CD8-positive, alpha-beta memory T cell (primary cell): Measurements from ENCODE around the gene ZSCAN18. TPM values are rescaled to one million over a fixed set of nuclear protein-coding genes. Genes with fewer than 3 reads are reported as not detected.

Experiments used
- CTCF ChIA-PET: fragments of 350-600 bp; sonication (Branson Sonifier 250); formaldehyde crosslinking; loops from one replicate; lab custom pipeline; 2021; ENCODE audit warnings: antibody characterized with exemption; lab: Charles Lee
- POLR2A ChIA-PET: fragments of 350-600 bp; sonication (Branson Sonifier 250); formaldehyde crosslinking; loops from one replicate; lab custom pipeline; 2021; ENCODE audit warnings: antibody characterized with exemption; lab: Charles Lee
- DNase-seq, 5 donors: peaks; one replicate each; pipeline versions ENCODE4 v3.0.0 to v3.0.0-alpha.2; 2020 to 2022; ENCODE audit warnings: mixed read lengths in 1 of 5
- H3K27ac ChIP-seq: one replicate; pipeline ENCODE4 v1.7.0; 2013; ENCODE audit warnings: low read depth, mild to moderate bottlenecking, low read length, moderate library complexity
- H3K27me3 ChIP-seq: 2 replicates; pipeline ENCODE4 v1.7.0; 2013; ENCODE audit warnings: low read length, mild to moderate bottlenecking; ENCODE audit not compliant: insufficient read depth, poor library complexity, severe bottlenecking
- H3K36me3 ChIP-seq: 2 replicates; pipeline ENCODE4 v1.7.0; 2013; ENCODE audit warnings: mild to moderate bottlenecking, low read length, moderate library complexity; ENCODE audit not compliant: insufficient read depth
- H3K4me1 ChIP-seq: 2 replicates; pipeline ENCODE4 v1.7.0; 2013; ENCODE audit warnings: mild to moderate bottlenecking, low read length, moderate library complexity; ENCODE audit not compliant: insufficient read depth
- H3K4me3 ChIP-seq: 2 replicates; pipeline ENCODE4 v1.7.0; 2013; ENCODE audit warnings: mild to moderate bottlenecking, low read length
- H3K9me3 ChIP-seq: 2 replicates; pipeline ENCODE4 v1.7.0; 2013; ENCODE audit warnings: mild to moderate bottlenecking, low read length
- H3K27ac Mint-ChIP-seq, 8 donors: one replicate each; pipeline ENCODE4 v1.8.0; 2020 to 2021; ENCODE audit warnings: mixed read lengths in 8 of 8, mild to moderate bottlenecking in 6 of 8, inconsistent platforms in 3 of 8, moderate library complexity in 3 of 8
- H3K27me3 Mint-ChIP-seq, 2 donors: one replicate each; pipeline ENCODE4 v1.8.0; 2020 to 2021; ENCODE audit warnings: mixed read lengths in 2 of 2, mild to moderate bottlenecking in 1 of 2, moderate library complexity in 1 of 2
- H3K36me3 Mint-ChIP-seq, 3 donors: one replicate each; pipeline ENCODE4 v1.8.0; 2020 to 2021; ENCODE audit warnings: mixed read lengths in 3 of 3, inconsistent platforms in 1 of 3, mild to moderate bottlenecking in 1 of 3
- H3K4me1 Mint-ChIP-seq, 3 donors: one replicate each; pipeline ENCODE4 v1.8.0; 2020 to 2021; ENCODE audit warnings: mixed read lengths in 3 of 3, inconsistent platforms in 1 of 3, mild to moderate bottlenecking in 1 of 3
- H3K4me3 Mint-ChIP-seq, 7 donors: one replicate each; pipeline ENCODE4 v1.8.0; 2020 to 2021; ENCODE audit warnings: mixed read lengths in 7 of 7, mild to moderate bottlenecking in 6 of 7, moderate library complexity in 4 of 7, inconsistent platforms in 2 of 7
- H3K9me3 Mint-ChIP-seq, 5 donors: one replicate each; pipeline ENCODE4 v1.8.0; 2020 to 2022; ENCODE audit warnings: mixed read lengths in 5 of 5, mild to moderate bottlenecking in 3 of 5, moderate library complexity in 2 of 5, inconsistent platforms in 1 of 5
- polyA plus RNA-seq: library from polyadenylated mRNA; unstranded; fragments of 300-500 nt; fragmentation: Illumina TruSeq; gene quantifications from one replicate; pipeline ENCODE4 v1.2.3, GENCODE V29; 2021
- total RNA-seq, 2 experiments: library from RNA; stranded (reverse); gene quantifications; one replicate each; pipeline ENCODE4 v1.2.3, GENCODE V29; 2021

ZSCAN18 gene
- total and polyA plus RNA-seq, 3 experiments from 2014 or later: 21.4 to 24.0 (median 22.4) TPM

DNA sequence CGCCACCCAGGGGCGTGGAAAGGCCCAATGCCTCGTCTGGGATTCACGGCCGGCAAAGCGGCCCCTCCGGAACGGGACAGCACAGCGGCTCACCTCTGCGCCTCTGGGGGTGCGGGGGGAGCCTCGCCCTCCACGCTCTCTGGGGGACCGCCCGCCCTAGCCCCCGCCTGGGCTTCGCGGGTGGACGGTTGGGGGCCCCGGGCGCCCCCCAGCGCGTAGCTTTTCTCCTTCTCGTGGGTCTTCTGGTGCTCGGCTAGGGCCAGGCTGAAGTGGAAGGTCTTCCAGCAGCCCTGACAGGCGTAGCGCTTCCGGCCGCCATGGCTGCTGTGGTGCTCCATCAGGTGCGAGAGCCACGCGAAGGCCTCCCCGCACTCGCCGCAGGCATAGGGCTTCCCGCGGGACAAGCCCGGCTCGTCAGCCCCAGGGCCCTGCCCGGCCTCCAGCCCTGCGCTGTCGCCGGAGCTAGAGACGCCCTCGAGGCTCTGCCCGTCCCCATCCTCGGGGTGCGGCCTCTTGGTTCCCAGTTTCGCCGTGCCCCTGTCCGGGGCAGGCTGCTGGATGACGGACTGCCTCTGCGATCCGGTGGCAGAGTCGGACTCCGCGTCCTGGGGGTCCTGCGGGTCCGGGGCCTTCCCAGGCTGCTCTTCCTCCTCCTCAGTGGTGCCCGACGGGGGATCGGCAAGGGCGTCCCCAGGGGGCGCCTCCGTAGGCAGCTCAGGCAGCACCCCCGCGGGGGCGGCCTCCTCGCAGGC lies 13.3 kb downstream of the ZSCAN18 start:
- H3K4me3 Mint-ChIP-seq: no peak overlapping the region
- POLR2A ChIA-PET: no interaction called here
- peaks cover 0 to 28% (median 28%) of the 10 kb centered on the region in 3 donors for H3K36me3 Mint-ChIP-seq

DNA sequence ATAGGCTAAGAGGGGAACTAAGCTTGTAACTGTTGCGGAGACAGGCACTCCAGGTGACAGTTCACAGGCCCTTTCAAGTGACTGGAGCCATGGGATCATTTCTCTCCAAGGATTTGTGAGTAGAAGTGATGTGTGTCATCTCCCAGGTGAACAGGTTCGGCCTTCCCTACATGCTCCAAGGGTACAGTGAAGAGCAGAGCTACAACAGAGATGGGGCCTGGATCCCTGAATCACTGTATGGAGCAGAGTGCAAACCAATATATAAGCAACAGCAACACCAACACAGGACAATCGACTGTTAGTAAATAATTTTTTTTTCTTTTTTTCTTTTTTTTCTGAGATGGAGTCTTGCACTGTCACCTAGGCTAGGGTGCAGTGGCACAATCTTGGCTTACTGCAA lies 15.0 kb downstream of the ZSCAN18 start:
- Mint-ChIP-seq H3K4me3 (no peak overlapping the region), H3K36me3 (peaks cover 0 to 28% (median 27%) of the 10 kb centered on the region in 3 donors), H3K9me3 (peaks cover 17 to 59% (median 47%) of the 10 kb centered on the region in 5 donors), H3K27me3 (no peaks in the 10 kb centered on the region), H3K27ac (no peak overlapping the region), H3K4me1 (no peaks in the 10 kb centered on the region)
- CTCF ChIA-PET: no interaction called here
- Histone ChIP-seq H3K27ac (no peak overlapping the region), H3K27me3 (no peaks in the 10 kb centered on the region), H3K9me3 (peaks cover 20% of the 10 kb centered on the region), H3K4me3 (no peak overlapping the region), H3K4me1 (no peaks in the 10 kb centered on the region), H3K36me3 (no peaks in the 10 kb centered on the region)
- DNase-seq: no peak
- POLR2A ChIA-PET: no interaction called here

More for the DNA sequence above, 13.3 kb downstream of the ZSCAN18 start:
- Histone ChIP-seq H3K27me3 (no peaks in the 10 kb centered on the region), H3K4me1 (no peaks in the 10 kb centered on the region), H3K27ac (no peak overlapping the region), H3K4me3 (no peak overlapping the region), H3K9me3 (peaks cover 20% of the 10 kb centered on the region), H3K36me3 (no peaks in the 10 kb centered on the region)
- CTCF ChIA-PET: no interaction called here
- no peaks in the 10 kb centered on the region for H3K27me3 Mint-ChIP-seq
- H3K9me3 Mint-ChIP-seq: peaks cover 17 to 51% (median 45%) of the 10 kb centered on the region in 5 donors
- H3K4me1 Mint-ChIP-seq: no peaks in the 10 kb centered on the region
- DNase-seq: no peak
- H3K27ac Mint-ChIP-seq: no peak overlapping the region

- peaks cover 26 to 79% (median 63%) of the 10 kb centered on the region in 5 donors for H3K9me3 Mint-ChIP-seq
- Histone ChIP-seq H3K36me3 (no peaks in the 10 kb centered on the region), H3K27ac (no peak overlapping the region), H3K4me1 (no peaks in the 10 kb centered on the region), H3K27me3 (no peaks in the 10 kb centered on the region), H3K4me3 (no peak overlapping the region), H3K9me3 (peaks cover 20% of the 10 kb centered on the region)
- POLR2A ChIA-PET: no interaction called here
- H3K4me3 Mint-ChIP-seq: no peak overlapping the region
- no peak for DNase-seq
- no peaks in the 10 kb centered on the region for H3K27me3 Mint-ChIP-seq
- no peaks in the 10 kb centered on the region for H3K4me1 Mint-ChIP-seq
- H3K36me3 Mint-ChIP-seq: peaks cover 0 to 24% (median 18%) of the 10 kb centered on the region in 3 donors
- peak overlapping the region in 1 of 8 donors; percentile 55 for H3K27ac Mint-ChIP-seq
- CTCF ChIA-PET: no interaction called here
Observed at GRCh38 chr19:58079792-58080191, 18.2 kb downstream of the ZSCAN18 start.

DNA sequence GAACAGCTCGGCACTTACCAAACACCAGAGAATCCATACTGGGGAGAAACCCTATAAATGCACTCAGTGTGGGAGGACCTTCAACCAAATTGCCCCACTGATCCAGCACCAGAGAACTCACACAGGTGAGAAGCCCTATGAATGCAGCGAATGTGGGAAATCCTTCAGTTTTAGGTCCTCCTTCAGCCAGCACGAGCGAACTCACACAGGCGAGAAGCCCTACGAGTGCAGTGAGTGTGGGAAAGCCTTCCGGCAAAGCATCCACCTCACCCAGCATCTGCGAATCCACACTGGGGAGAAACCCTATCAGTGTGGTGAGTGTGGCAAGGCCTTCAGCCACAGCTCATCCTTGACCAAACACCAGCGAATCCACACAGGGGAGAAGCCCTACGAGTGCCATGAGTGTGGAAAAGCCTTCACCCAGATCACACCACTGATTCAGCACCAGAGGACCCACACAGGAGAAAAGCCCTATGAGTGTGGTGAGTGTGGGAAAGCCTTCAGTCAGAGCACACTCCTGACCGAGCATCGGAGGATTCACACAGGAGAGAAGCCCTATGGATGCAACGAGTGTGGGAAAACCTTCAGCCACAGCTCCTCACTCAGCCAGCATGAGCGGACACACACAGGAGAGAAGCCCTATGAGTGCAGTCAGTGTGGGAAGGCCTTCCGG lies 30.7 kb downstream of the ZSCAN18 start:
- no peaks in the 10 kb centered on the region for H3K27me3 Mint-ChIP-seq
- POLR2A ChIA-PET: no interaction called here
- Histone ChIP-seq H3K9me3 (peaks cover 35% of the 10 kb centered on the region), H3K4me1 (no peaks in the 10 kb centered on the region), H3K27me3 (no peaks in the 10 kb centered on the region), H3K4me3 (no peak overlapping the region), H3K27ac (no peak overlapping the region), H3K36me3 (no peaks in the 10 kb centered on the region)
- no peak for DNase-seq
- peaks cover 36 to 87% (median 71%) of the 10 kb centered on the region in 5 donors for H3K9me3 Mint-ChIP-seq
- H3K4me3 Mint-ChIP-seq: no peak overlapping the region
- no peak overlapping the region for H3K27ac Mint-ChIP-seq
- H3K4me1 Mint-ChIP-seq: no peaks in the 10 kb centered on the region
- peaks cover 3 to 38% (median 20%) of the 10 kb centered on the region in 3 donors for H3K36me3 Mint-ChIP-seq
- CTCF ChIA-PET: no interaction called here

DNA sequence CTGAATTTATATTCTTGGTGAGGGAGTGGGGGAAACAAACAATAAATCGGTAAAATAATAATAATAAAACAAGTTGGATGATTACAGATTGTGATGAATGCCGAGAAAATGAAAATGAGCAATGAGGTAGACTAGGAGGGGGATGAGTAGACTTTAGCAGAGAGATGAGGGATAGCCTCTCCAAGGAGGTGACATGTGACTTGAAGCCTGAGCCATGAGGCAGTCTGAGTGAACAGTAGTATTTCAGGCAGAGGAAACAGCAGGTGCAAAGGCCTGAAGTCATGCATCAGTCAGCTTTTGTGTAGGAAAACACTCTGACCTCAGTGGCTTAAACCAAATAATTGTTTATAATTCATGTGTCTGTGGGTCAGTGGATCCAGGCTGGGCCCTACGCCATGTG lies 34.3 kb downstream of the ZSCAN18 start:
- H3K4me1 Mint-ChIP-seq: peaks cover 0 to 3% (median 3%) of the 10 kb centered on the region in 3 donors
- H3K9me3 ChIP-seq: peaks cover 39% of the 10 kb centered on the region
- H3K36me3 Mint-ChIP-seq: peaks cover 0 to 33% (median 19%) of the 10 kb centered on the region in 3 donors
- no peaks in the 10 kb centered on the region for H3K4me1 ChIP-seq
- no peak overlapping the region for H3K4me3 ChIP-seq
- peaks cover 32 to 81% (median 71%) of the 10 kb centered on the region in 5 donors for H3K9me3 Mint-ChIP-seq
- H3K27me3 ChIP-seq: no peaks in the 10 kb centered on the region
- ChIA-PET POLR2A (no interaction called here), CTCF (no interaction called here)
- DNase-seq: no peak
- no peak overlapping the region for H3K4me3 Mint-ChIP-seq
- H3K27ac ChIP-seq: no peak overlapping the region
- H3K36me3 ChIP-seq: no peaks in the 10 kb centered on the region
- H3K27me3 Mint-ChIP-seq: peaks cover 3 to 5% of the 10 kb centered on the region in 2 donors
- no peak overlapping the region for H3K27ac Mint-ChIP-seq

- Mint-ChIP-seq H3K9me3 (peaks cover 19 to 77% (median 60%) of the 10 kb centered on the region in 5 donors), H3K36me3 (peaks cover 0 to 24% (median 23%) of the 10 kb centered on the region in 3 donors), H3K4me3 (peak overlapping the region in 2 of 7 donors; percentile 28 to 57), H3K27ac (no peak overlapping the region), H3K27me3 (peaks cover 18 to 20% of the 10 kb centered on the region in 2 donors), H3K4me1 (peaks cover 0 to 4% (median 3%) of the 10 kb centered on the region in 3 donors)
- H3K36me3 ChIP-seq: no peaks in the 10 kb centered on the region
- no peaks in the 10 kb centered on the region for H3K4me1 ChIP-seq
- no peak for DNase-seq
- peaks cover 16% of the 10 kb centered on the region for H3K9me3 ChIP-seq
- ChIA-PET POLR2A (no interaction called here), CTCF (no interaction called here)
- H3K27ac ChIP-seq: no peak overlapping the region
- H3K4me3 ChIP-seq: no peak overlapping the region
- no peaks in the 10 kb centered on the region for H3K27me3 ChIP-seq
Observed at GRCh38 chr19:58060231-58060630, 37.8 kb downstream of the ZSCAN18 start.

GRCh38 chr19:58059671-58060078 lies 38.4 kb downstream of the ZSCAN18 start:
- POLR2A ChIA-PET: no interaction called here
- peaks cover 19 to 24% of the 10 kb centered on the region in 2 donors for H3K27me3 Mint-ChIP-seq
- Histone ChIP-seq H3K4me1 (no peaks in the 10 kb centered on the region), H3K9me3 (peaks cover 13% of the 10 kb centered on the region), H3K27ac (no peak overlapping the region), H3K36me3 (no peaks in the 10 kb centered on the region), H3K4me3 (peak overlapping the region; percentile 15), H3K27me3 (no peaks in the 10 kb centered on the region)
- no peak overlapping the region for H3K27ac Mint-ChIP-seq
- no peak for DNase-seq
- peaks cover 20 to 77% (median 57%) of the 10 kb centered on the region in 5 donors for H3K9me3 Mint-ChIP-seq
- CTCF ChIA-PET: no interaction called here
- H3K4me1 Mint-ChIP-seq: peaks cover 0 to 4% (median 3%) of the 10 kb centered on the region in 3 donors
- H3K4me3 Mint-ChIP-seq: peak overlapping the region in 2 of 7 donors; percentile 28 to 83
- H3K36me3 Mint-ChIP-seq: peaks cover under 1 to 27% (median 21%) of the 10 kb centered on the region in 3 donors
